Astrocyte (in vitro differentiated cells and primary cell): ENCODE measurements around the gene CLCN7. TPM values are rescaled to one million over a fixed set of nuclear protein-coding genes. Genes with fewer than 3 reads are reported as not detected.

Experiments used
- DNase-seq: peaks from one replicate; pipeline ENCODE4 v3.0.0-alpha.2; 2010; ENCODE audit warnings: low read depth
- FAIRE-seq: peaks from 2 replicates; lab custom pipeline; 2011; peaks lifted over from hg19 to GRCh38; lab: Jason Lieb, UNC
- H2AFZ ChIP-seq: 2 replicates; pipeline ENCODE4 v1.6.0; 2012; ENCODE audit warnings: low read depth, low read length, inconsistent platforms
- H3K27ac ChIP-seq: 2 replicates; pipeline ENCODE4 v1.5.1; 2011; ENCODE audit warnings: low read depth, low read length, inconsistent platforms
- H3K27me3 ChIP-seq: 2 replicates; pipeline ENCODE4 v1.6.0; 2011; ENCODE audit warnings: low read length, inconsistent platforms; ENCODE audit not compliant: insufficient read depth
- H3K36me3 ChIP-seq: 2 replicates; pipeline ENCODE4 v1.5.1; 2011; ENCODE audit warnings: low read length, inconsistent platforms; ENCODE audit not compliant: insufficient read depth
- H3K4me1 ChIP-seq: 2 replicates; pipeline ENCODE4 v1.5.1; 2011; ENCODE audit warnings: low read length, inconsistent platforms; ENCODE audit not compliant: insufficient read depth
- H3K4me2 ChIP-seq: 2 replicates; pipeline ENCODE4 v1.6.0; 2012; ENCODE audit warnings: low read length, inconsistent platforms
- H3K4me3 ChIP-seq: 2 replicates; pipeline ENCODE4 v1.5.1; 2011; ENCODE audit warnings: low read depth, mild to moderate bottlenecking, low read length, inconsistent platforms; ENCODE audit not compliant: insufficient read depth
- H3K79me2 ChIP-seq: 2 replicates; pipeline ENCODE4 v1.6.0; 2012; ENCODE audit warnings: mild to moderate bottlenecking, low read length, inconsistent platforms; ENCODE audit not compliant: insufficient read depth
- H3K9ac ChIP-seq: 2 replicates; pipeline ENCODE4 v1.6.0; 2012; ENCODE audit warnings: mild to moderate bottlenecking, low read length, inconsistent platforms
- H3K9me3 ChIP-seq: 2 replicates; pipeline ENCODE4 v1.5.1; 2012; ENCODE audit warnings: low read depth, mild to moderate bottlenecking, low read length, inconsistent platforms; ENCODE audit not compliant: insufficient read depth
- H4K20me1 ChIP-seq: 2 replicates; pipeline ENCODE4 v1.6.0; 2012; ENCODE audit warnings: low read length, inconsistent platforms; ENCODE audit not compliant: insufficient read depth
- H3K27ac Mint-ChIP-seq: one replicate; pipeline ENCODE4 v1.8.0; 2021; ENCODE audit warnings: mild to moderate bottlenecking, mixed read lengths; ENCODE audit not compliant: unreplicated experiment
- H3K27me3 Mint-ChIP-seq: one replicate; pipeline ENCODE4 v1.8.0; 2021; ENCODE audit warnings: low read depth, mixed read lengths; ENCODE audit not compliant: unreplicated experiment
- H3K36me3 Mint-ChIP-seq: one replicate; pipeline ENCODE4 v1.8.0; 2021; ENCODE audit warnings: low read depth, mixed read lengths; ENCODE audit not compliant: unreplicated experiment
- H3K4me1 Mint-ChIP-seq: one replicate; pipeline ENCODE4 v1.8.0; 2021; ENCODE audit warnings: low read depth, mixed read lengths; ENCODE audit not compliant: unreplicated experiment
- H3K4me3 Mint-ChIP-seq: one replicate; pipeline ENCODE4 v1.8.0; 2021; ENCODE audit warnings: mild to moderate bottlenecking, moderate library complexity, mixed read lengths; ENCODE audit not compliant: unreplicated experiment
- H3K9me3 Mint-ChIP-seq: one replicate; pipeline ENCODE4 v1.8.0; 2021; ENCODE audit warnings: mild to moderate bottlenecking, mixed read lengths; ENCODE audit not compliant: unreplicated experiment
- EZH2 ChIP-seq: IDR thresholded peaks from 2 replicates; pipeline ENCODE4 v1.6.1; 2012; ENCODE audit warnings: mild to moderate bottlenecking, low read length, inconsistent platforms; ENCODE audit not compliant: insufficient read depth
- total RNA-seq: library from RNA; stranded (reverse); gene quantifications from 2 replicates; pipeline ENCODE4 v1.2.1, GENCODE V29; 2021
- TF ChIP-seq, protein P1 (sequence below): IDR thresholded peaks from 2 replicates; pipeline ENCODE4 v1.5.1; 2011; ENCODE audit warnings: low read depth, mild to moderate bottlenecking, inconsistent platforms, low read length, moderate library complexity; ENCODE audit not compliant: insufficient read depth

CLCN7 gene
- total RNA-seq, 1 donor from 2014 or later, result 66.7 TPM

DNA sequence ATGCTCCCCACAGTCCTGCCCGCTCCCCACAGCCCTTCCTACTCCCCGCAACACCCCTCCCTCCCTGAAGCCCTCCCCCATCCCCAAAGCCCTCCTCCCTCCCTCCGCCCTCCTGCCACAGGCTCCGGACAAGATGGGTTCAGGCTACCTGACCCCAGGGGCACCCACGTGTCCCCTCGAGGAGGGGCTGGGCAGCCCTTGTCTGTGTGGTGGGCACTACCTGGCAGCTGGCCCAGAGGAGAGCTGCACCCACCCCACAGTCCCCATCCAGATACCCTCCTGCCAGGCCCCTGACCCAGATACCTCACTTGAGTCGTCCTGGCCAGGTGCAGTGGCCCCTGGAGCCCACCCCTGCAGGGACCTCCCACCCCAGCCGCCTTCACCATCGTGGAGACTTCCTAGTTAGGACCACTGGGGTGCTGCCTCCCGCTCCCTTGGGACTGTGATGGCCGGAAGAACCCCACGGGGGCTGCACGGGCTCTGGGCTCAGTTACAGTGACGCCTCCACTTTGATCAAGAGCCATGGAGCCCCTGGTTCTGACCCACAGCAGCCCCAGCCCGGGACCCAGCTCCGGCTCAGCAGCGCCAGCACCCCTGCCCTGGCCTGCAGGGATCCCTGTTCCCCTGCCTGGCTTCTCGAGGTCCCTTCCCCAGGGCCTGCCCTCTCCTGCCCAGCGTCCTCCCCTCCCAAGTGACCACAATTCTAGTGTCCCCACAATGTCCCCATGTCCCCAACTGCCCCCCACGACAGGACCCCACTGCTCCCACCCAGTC, 43.1 kb downstream of the CLCN7 start:
- Histone ChIP-seq H3K27me3 (no peaks in the 10 kb centered on the region), H3K27ac (no peak overlapping the region), H3K4me1 (no peaks in the 10 kb centered on the region), H4K20me1 (no peaks in the 10 kb centered on the region), H3K9me3 (no peaks in the 10 kb centered on the region), H3K36me3 (no peaks in the 10 kb centered on the region), H3K4me3 (no peak overlapping the region), H3K9ac (no peak overlapping the region), H3K4me2 (no peak overlapping the region), H2AFZ (no peak overlapping the region), H3K79me2 (no peaks in the 10 kb centered on the region)
- DNase-seq, result no peak
- Mint-ChIP-seq H3K4me3 (no peak overlapping the region), H3K9me3 (no peaks in the 10 kb centered on the region), H3K4me1 (no peaks in the 10 kb centered on the region), H3K27me3 (peaks cover 7% of the 10 kb centered on the region), H3K36me3 (no peaks in the 10 kb centered on the region), H3K27ac (no peak overlapping the region)
- TF ChIP-seq, protein P1, sequence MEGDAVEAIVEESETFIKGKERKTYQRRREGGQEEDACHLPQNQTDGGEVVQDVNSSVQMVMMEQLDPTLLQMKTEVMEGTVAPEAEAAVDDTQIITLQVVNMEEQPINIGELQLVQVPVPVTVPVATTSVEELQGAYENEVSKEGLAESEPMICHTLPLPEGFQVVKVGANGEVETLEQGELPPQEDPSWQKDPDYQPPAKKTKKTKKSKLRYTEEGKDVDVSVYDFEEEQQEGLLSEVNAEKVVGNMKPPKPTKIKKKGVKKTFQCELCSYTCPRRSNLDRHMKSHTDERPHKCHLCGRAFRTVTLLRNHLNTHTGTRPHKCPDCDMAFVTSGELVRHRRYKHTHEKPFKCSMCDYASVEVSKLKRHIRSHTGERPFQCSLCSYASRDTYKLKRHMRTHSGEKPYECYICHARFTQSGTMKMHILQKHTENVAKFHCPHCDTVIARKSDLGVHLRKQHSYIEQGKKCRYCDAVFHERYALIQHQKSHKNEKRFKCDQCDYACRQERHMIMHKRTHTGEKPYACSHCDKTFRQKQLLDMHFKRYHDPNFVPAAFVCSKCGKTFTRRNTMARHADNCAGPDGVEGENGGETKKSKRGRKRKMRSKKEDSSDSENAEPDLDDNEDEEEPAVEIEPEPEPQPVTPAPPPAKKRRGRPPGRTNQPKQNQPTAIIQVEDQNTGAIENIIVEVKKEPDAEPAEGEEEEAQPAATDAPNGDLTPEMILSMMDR, result no peak
- no peak for TF ChIP-seq EZH2
- no peak for FAIRE-seq

DNA sequence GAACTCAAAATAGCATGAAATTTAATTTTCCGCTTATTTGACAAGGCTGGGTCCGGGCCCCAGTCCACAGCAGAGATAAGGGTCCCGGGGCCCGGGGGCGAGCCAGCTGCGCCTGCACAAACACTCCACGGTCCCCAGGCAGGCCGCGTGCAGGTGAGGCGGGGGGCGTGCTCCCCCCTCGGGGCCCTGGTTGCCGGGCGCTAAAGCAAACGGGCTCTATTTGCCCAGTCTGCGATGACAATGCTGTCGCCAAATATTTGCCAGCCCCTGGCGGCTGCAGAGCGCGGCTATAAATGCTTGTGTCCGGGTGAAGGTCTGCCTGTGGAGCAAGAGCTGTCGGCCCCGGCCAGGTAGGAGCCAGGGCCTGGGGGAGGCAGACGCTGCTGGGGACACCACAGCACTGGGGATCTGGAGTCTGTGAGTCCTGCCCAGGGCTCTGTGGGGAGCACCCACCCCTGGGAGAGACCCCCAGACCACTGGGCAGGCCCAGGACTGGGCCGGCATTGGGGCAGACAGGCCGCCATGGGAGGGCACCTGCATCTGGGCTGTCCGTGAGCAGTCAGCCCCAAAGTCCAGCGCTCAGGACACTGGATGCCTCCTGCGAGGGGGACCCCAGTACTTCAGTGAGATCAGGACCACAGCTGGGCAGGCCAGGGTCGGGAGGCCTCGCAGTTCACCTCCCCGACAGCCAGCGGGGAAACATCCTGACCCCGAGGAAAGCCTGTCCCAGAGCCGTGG, 43.9 kb downstream of the CLCN7 start, which contains the start of gene PERCC1:
TSS of gene PERCC1 (plus strand) at position 320 of the 738 bp plus-strand sequence. CDS start 1,516 bp downstream, outside the sequence.
- H4K20me1 ChIP-seq, result no peaks in the 10 kb centered on the region
- no peak within 1 kb of the TSS for H3K27ac Mint-ChIP-seq
- no peak within 1 kb of the TSS for H3K4me3 ChIP-seq
- H2AFZ ChIP-seq, result no peak within 1 kb of the TSS
- no peaks in the 10 kb centered on the region for H3K36me3 ChIP-seq
- H3K9me3 ChIP-seq, result no peaks in the 10 kb centered on the region
- no peak within 1 kb of the TSS for H3K9ac ChIP-seq
- no peak for DNase-seq
- no peak within 1 kb of the TSS for H3K4me2 ChIP-seq
- H3K79me2 ChIP-seq, result no peaks in the 10 kb centered on the region
- no peak within 1 kb of the TSS for H3K4me3 Mint-ChIP-seq
- no peaks in the 10 kb centered on the region for H3K9me3 Mint-ChIP-seq
- no peaks in the 10 kb centered on the region for H3K36me3 Mint-ChIP-seq
- no peaks in the 10 kb centered on the region for H3K4me1 ChIP-seq
- no peak within 1 kb of the TSS for H3K27ac ChIP-seq
- no peak for TF ChIP-seq EZH2
- TF ChIP-seq, protein P1, result no peak
- no peaks in the 10 kb centered on the region for H3K4me1 Mint-ChIP-seq
- no peak for FAIRE-seq
- peaks cover 7% of the 10 kb centered on the region for H3K27me3 Mint-ChIP-seq
- no peaks in the 10 kb centered on the region for H3K27me3 ChIP-seq
